ENCODE measurements around the gene CNTRL. TPM values are rescaled to one million over a fixed set of nuclear protein-coding genes. Genes with fewer than 3 reads are reported as not detected.
A peak's percentile ranks its signal among the peaks of the same experiment; 100 is the strongest.
"Not testable (repeated sequence)": the region's sequence is repeated elsewhere in the genome, so short reads cannot be mapped to it uniquely, and the experiment has no call there.

CNTRL gene
- total RNA-seq, 4 donors from 2014 or later, result 9.9 to 23.0 (median 15.4) TPM

DNA sequence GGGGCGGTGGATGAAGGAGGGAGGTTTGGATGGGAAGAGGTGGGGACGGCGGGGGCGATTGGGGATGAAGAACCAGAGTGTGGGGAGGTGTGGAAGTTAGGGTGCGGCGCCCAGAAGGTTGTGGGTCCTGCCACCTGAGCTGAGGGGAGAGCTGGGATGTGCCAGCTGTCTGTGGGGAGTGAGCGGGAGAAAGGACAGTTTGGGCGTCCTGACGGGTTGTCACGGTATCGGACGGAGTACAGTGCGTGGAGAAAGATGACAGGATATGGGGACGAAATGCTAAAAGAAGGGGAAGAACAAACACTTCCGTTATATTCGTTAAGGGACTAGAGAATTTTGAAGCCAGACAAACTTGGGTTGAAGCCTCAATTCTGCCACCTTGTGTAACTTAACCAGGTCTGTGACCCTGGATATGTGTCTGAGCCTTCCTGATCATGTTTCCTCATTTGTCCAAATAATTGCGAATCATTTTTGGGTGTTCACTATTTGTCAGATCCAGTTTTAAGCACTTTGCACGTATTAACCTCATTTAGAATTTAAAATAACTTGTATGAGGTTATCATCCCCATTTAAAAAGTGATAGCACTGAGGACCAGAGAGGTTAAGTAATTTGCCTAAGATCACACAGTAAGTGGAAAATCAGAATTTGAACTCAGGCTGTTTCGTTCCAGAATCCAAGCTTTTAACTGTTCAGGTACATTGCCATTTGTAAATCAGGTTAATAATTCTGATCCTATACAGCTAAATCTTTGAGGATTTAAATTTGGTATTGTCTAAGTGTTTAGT lies 689 bp downstream of the CNTRL start:
- TF ChIP-seq, protein P1, sequence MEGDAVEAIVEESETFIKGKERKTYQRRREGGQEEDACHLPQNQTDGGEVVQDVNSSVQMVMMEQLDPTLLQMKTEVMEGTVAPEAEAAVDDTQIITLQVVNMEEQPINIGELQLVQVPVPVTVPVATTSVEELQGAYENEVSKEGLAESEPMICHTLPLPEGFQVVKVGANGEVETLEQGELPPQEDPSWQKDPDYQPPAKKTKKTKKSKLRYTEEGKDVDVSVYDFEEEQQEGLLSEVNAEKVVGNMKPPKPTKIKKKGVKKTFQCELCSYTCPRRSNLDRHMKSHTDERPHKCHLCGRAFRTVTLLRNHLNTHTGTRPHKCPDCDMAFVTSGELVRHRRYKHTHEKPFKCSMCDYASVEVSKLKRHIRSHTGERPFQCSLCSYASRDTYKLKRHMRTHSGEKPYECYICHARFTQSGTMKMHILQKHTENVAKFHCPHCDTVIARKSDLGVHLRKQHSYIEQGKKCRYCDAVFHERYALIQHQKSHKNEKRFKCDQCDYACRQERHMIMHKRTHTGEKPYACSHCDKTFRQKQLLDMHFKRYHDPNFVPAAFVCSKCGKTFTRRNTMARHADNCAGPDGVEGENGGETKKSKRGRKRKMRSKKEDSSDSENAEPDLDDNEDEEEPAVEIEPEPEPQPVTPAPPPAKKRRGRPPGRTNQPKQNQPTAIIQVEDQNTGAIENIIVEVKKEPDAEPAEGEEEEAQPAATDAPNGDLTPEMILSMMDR (IDR thresholded peaks at IDR 0.05), result no peak
- no peak for TF ChIP-seq POLR2A (IDR thresholded peaks at IDR 0.05)
- intact Hi-C loops (cut with DNase I), result no loop called here
- Histone ChIP-seq H3K4me3 (replicated peaks in 1 of 3) (peak overlapping the region; percentile 46 to 92 (median 79)), H3K9me3 (no peaks in the 10 kb centered on the region), H3K4me1 (peaks cover 0 to 9% of the 10 kb centered on the region in 2 donors), H3K27ac (peak overlapping the region; percentile 75 to 83 (median 76)), H3K36me3 (no peaks in the 10 kb centered on the region), H3K27me3 (no peaks in the 10 kb centered on the region)
- DNase-seq, result no peak
- 6 to 8% methylated on average over 19 of the region's 19 CpGs for WGBS, 2 donors

DNA sequence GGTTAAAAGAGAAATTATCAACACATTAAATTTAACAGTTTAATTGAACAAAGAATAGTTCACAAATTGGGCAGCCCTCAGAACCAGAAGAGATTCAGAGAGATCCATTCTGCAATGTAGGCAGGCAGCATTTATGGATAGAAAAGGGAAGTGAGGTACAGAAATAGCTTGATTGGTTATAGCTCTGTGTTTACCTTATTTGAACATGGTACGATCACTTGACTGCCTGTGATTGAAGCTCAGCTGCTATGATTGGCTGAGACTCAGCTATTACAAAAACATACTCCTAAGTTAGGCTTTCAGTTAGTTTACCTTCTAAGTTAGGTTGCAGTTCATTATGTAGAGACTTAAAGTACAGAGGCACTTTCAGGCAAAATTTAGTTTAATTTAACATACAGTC lies 7.3 kb downstream of the CNTRL start:
- DNase-seq, result no peak
- 84 to 88% methylated on average over 1 of the region's 1 CpG for WGBS, 2 donors
- H3K4me3 ChIP-seq (replicated peaks in 1 of 3), result no peak overlapping the region
- H3K36me3 ChIP-seq, result no peaks in the 10 kb centered on the region
- no peaks in the 10 kb centered on the region for H3K27me3 ChIP-seq
- no peaks in the 10 kb centered on the region for H3K9me3 ChIP-seq
- intact Hi-C loops (cut with DNase I), result no loop called here
- no peak overlapping the region for H3K27ac ChIP-seq
- TF ChIP-seq, protein P1 (IDR thresholded peaks at IDR 0.05), result no peak
- TF ChIP-seq POLR2A (IDR thresholded peaks at IDR 0.05), result no peak
- H3K4me1 ChIP-seq, result no peaks in the 10 kb centered on the region

GRCh38 chr9:121085661-121086060 lies 10.9 kb downstream of the CNTRL start:
- DNase-seq, result no peak
- Histone ChIP-seq H3K27ac (no peak overlapping the region), H3K36me3 (no peaks in the 10 kb centered on the region), H3K27me3 (no peaks in the 10 kb centered on the region), H3K4me1 (no peaks in the 10 kb centered on the region), H3K4me3 (replicated peaks in 1 of 3) (no peak overlapping the region), H3K9me3 (no peaks in the 10 kb centered on the region)
- TF ChIP-seq, protein P1 (IDR thresholded peaks at IDR 0.05), result no peak
- no peak for TF ChIP-seq POLR2A (IDR thresholded peaks at IDR 0.05)
- intact Hi-C loops (cut with DNase I), result no loop called here
- 91 to 95% methylated on average over 1 of the region's 1 CpG for WGBS, 2 donors

GRCh38 chr9:121088576-121088975 lies 13.8 kb downstream of the CNTRL start:
- Histone ChIP-seq H3K4me1 (no peaks in the 10 kb centered on the region), H3K36me3 (no peaks in the 10 kb centered on the region), H3K27me3 (no peaks in the 10 kb centered on the region), H3K9me3 (no peaks in the 10 kb centered on the region), H3K27ac (no peak overlapping the region), H3K4me3 (replicated peaks in 1 of 3) (no peak overlapping the region)
- no peak for DNase-seq
- TF ChIP-seq, protein P1 (IDR thresholded peaks at IDR 0.05), result no peak
- no peak for TF ChIP-seq POLR2A (IDR thresholded peaks at IDR 0.05)
- 88% methylated on average over 3 of the region's 3 CpGs for WGBS, 2 donors
- intact Hi-C loops (cut with DNase I), result no loop called here

DNA sequence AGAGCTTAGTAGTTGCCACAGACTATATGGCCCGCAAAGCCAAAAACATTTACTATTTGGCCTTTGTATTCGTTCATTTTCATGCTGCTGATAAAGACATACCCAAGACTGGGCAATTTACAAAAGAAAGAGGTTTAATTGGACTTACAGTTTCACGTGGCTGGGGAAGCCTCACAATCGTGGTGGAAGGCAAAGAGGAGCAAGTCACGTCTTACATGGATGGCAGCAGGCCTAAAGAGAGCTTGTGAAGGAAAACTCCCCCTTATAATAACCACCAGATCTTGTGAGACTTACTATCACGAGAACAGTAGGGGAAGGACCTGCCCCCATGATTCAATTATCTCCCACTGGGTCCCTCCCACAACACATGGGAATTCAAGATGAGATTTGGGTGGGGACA lies 16.0 kb downstream of the CNTRL start:
- intact Hi-C loops (cut with DNase I); DNase-seq; H3K9me3 ChIP-seq; H3K36me3 ChIP-seq; H3K4me3 ChIP-seq (replicated peaks in 1 of 3); H3K27me3 ChIP-seq; H3K4me1 ChIP-seq; H3K27ac ChIP-seq: not testable (repeated sequence)
- whole genome bisulfite sequencing, 2 donors, result 90 to 97% methylated on average over 6 of the region's 6 CpGs

Measured in thyroid gland (tissue), 4 donors.